ENCODE results near the gene LMF1.

DNA sequence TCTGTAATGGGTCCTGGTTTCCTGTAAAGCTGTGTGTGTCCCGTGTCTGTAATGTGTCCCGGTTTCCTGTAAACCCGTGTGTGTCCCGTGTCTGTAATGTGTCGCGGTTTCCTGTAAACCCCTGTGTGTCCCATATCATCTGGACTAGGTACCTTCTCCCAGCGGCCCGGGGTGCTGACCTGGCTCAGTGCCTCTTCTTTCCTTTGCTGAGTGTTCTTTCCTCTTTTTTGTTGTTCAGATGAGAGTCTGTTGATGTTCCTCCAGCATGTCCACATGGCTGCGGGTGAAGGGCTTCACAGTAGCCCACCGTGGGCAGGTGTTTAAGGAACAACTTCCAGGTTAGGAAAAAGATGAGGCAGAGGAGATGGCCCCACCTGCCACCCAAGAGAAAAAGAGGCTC is 123.6 kb downstream of the LMF1 start:
- TF ChIP-seq, protein P1, sequence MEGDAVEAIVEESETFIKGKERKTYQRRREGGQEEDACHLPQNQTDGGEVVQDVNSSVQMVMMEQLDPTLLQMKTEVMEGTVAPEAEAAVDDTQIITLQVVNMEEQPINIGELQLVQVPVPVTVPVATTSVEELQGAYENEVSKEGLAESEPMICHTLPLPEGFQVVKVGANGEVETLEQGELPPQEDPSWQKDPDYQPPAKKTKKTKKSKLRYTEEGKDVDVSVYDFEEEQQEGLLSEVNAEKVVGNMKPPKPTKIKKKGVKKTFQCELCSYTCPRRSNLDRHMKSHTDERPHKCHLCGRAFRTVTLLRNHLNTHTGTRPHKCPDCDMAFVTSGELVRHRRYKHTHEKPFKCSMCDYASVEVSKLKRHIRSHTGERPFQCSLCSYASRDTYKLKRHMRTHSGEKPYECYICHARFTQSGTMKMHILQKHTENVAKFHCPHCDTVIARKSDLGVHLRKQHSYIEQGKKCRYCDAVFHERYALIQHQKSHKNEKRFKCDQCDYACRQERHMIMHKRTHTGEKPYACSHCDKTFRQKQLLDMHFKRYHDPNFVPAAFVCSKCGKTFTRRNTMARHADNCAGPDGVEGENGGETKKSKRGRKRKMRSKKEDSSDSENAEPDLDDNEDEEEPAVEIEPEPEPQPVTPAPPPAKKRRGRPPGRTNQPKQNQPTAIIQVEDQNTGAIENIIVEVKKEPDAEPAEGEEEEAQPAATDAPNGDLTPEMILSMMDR (IDR thresholded peaks at IDR 0.05; ENCODE audit: low read depth, low read length) = no peak
- TF ChIP-seq EZH2phosphoT487 (IDR thresholded peaks at IDR 0.05; ENCODE audit: low read depth) = no peak
